Activated CD4-positive, CD25-positive, alpha-beta regulatory T cell treated with anti-CD3 and anti-CD28 coated beads, Interleukin-2, amount 50 U/mL, for 24 hours (primary cell): ENCODE results near the gene AFP.
"Not testable (repeated sequence)": the region's sequence is repeated elsewhere in the genome, so short reads cannot be mapped to it uniquely, and the experiment has no call there.

ENCODE experiments used
- ATAC-seq, 2 donors: fragments of 150-1000 bp; cut with Tn5 transposase; one replicate each; pipeline ENCODE4 v1.10.0; 2021; ENCODE audit warnings: mild to moderate bottlenecking in 1 of 2, moderate library complexity in 1 of 2

Gene AFP

DNA sequence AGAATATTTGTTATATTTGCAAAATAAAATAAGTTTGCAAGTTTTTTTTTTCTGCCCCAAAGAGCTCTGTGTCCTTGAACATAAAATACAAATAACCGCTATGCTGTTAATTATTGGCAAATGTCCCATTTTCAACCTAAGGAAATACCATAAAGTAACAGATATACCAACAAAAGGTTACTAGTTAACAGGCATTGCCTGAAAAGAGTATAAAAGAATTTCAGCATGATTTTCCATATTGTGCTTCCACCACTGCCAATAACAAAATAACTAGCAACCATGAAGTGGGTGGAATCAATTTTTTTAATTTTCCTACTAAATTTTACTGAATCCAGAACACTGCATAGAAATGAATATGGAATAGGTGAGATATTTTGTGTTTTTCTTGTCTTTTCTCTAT lies at the start of gene AFP:
TSS of gene AFP (plus strand) at position 238 of the 400 bp plus-strand sequence. CDS start at position 280, 42 bp downstream.
- no peak for ATAC-seq

DNA sequence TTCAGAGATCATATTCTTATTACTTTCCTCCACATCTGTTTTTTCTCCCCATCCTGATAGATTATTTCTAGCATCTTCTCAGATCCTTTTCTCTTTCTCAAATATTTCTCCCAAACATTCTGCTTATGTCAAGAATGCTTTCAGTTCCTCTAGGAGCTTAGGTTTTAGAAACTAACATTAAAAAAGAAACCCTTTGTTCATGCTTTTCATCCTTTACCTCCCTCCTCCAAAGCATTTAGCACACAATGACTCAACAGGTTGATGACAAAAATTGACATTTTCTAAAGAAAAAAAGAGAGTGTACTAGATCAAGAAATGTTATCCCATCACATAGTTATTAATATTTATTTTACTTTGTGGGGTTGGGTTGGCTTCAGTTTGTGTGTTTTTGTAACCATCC lies 48.5 kb upstream of the AFP start:
- no peak for ATAC-seq

DNA sequence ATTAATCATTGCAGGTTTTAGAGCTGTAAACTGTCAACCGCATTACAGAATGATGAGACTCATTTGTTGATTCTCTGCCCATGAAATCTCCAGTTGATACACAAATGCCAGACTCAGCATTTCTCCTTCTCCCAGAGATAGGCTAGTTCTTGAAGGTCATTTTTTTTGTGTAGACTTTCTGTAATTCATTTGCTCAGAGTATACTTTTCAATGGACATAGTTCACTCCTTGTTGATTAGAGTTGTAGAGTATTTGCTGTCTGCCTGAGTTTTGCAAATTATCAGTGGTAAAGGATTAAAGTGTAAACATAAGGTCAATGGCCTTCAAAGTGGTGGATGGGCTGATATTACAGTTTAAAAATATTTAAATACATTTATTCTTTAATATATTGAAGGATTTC lies 47.1 kb upstream of the AFP start:
- no peak for ATAC-seq

DNA sequence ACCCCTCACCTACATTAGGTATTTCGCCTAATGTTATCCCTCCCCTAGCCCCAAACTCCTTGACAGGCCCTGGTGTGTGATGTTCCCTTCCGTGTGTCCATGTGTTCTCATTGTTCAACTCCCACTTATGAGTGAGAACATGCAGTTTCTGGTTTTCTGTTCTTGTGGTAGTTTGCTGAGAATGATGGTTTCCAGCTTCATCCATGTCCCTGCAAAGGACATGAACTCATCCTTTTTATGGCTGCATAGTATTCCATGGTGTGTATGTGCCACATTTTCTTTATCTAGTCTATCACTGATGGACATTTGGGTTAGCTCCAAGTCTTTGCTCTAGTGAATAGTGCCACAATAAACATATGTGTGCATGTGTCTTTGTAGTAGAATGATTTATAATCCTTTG lies 46.4 kb upstream of the AFP start:
- not testable (repeated sequence) for ATAC-seq

DNA sequence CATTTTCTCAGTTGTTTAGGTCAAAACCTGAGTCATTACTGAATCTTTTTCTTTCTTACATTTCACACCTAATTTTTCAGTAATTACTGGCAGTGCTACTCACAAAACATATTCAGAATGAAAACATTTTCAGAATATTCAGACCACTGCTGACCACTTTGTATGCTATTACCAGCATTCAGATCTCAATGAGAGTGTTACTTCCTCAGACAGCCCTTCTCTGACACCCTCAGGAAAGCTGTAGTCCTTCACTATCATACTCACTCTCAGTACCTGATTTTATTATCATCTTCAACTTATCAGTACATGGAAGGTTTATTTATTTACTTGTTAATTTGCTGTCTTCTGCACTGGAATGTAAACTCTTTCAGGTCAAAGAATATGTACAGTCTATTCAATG lies 44.2 kb upstream of the AFP start:
- ATAC-seq, result no peak

DNA sequence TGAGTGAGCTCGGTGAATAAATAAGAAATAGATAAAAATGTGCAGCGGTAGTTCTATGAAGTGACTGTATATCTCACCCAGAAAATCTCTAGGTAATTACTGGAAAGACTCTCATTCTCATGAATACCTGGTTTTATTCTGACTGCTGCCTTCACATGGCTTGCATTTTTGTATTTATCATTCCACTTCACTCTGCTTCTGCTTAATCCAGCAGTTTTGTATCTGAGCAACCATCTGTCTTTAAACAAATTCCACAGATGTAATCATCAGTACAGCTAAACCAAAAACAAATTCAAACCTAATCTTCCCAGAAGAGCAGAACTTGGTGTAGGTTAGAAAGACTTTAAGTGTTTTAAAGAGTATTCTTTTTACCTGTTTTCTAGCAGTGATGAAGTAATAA lies 43.1 kb upstream of the AFP start:
- ATAC-seq, result no peak

DNA sequence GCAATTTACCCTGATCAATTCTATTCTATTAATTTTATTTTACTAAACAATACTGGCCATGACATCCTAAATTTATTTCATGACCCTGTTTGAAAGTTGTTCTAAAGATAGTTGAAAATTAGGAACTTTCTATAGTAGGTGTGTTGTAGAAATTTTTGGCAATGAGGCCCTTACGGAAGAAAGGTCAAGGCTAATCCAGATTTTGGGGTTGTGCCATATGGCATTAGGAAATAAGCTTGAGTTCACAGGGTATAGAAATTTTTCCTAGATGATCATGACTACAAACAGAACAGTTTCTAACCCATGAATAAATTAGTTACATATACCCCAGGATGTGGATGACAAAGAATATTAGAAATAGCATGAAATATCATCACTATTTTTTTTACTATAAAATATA lies 39.7 kb upstream of the AFP start:
- no peak for ATAC-seq

DNA sequence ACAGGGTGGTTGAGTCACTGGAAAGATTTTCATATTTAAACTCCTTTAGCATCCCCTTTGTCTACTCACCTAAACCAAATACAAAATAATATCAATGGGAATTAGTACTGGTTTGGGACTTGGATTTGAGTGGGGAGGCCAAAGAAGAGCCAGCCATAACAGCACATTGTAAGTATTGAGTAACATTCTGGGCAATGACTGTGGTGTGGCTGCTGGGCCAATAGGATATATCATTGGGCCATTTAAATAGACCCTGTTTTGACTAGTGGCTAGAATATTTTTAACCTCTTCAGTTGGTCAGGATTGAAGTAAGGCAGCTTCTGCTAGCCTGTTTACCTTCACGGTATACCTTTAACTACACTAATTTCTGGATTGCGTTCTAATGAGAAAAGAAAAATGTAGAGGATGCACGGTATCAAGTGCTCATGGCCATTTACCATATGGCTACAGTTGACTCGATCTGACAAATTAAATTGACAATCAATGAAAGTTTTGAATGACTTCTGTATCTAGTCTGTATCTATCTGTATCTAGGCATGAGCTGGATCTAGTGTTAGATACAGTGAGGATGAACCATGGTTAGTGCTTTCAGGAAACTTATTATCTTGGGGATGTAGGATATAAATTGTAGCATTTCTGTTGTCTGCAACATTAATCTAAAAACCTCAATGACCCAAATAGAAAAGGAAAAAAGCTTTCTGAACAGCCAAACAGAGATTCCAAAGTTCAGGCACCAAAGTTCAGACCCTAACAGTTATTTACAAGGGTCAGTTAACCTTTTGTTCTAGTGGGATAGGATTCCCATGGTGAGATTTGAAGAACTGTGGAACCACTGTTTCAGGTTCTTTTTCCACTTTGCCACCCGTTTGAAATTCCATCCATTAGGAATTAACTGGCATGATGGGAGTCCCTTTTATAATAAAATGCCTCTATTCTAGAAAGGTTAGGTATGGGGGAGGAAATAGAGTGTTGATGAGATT lies 38.7 kb upstream of the AFP start:
- no peak for ATAC-seq

DNA sequence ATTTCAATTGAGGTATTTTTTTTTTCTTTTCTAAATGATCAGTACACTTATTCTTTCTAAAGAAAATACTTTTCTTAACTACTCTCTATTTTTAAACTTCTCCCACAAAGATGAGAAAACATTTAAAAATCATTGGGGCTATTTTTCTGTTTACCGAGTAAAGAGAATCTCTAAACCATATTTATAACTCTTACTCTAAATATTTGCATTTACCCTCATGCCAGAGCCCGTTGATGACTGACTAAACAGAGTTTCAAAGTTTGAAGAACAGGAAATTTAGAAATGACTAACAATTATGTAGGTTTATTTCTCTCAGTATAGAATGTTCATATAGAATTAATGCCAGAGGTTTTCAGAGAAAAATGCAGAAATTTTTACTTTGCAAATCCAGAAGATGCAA lies 34.6 kb upstream of the AFP start:
- no peak for ATAC-seq

DNA sequence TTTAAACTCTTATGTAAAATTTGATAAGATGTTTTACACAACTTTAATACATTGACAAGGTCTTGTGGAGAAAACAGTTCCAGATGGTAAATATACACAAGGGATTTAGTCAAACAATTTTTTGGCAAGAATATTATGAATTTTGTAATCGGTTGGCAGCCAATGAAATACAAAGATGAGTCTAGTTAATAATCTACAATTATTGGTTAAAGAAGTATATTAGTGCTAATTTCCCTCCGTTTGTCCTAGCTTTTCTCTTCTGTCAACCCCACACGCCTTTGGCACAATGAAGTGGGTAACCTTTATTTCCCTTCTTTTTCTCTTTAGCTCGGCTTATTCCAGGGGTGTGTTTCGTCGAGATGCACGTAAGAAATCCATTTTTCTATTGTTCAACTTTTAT lies 32.0 kb upstream of the AFP start, which contains the start of gene ALB:
TSS of gene ALB (plus strand) at position 246 of the 400 bp plus-strand sequence. CDS start at position 287, 41 bp downstream.
- no peak for ATAC-seq

DNA sequence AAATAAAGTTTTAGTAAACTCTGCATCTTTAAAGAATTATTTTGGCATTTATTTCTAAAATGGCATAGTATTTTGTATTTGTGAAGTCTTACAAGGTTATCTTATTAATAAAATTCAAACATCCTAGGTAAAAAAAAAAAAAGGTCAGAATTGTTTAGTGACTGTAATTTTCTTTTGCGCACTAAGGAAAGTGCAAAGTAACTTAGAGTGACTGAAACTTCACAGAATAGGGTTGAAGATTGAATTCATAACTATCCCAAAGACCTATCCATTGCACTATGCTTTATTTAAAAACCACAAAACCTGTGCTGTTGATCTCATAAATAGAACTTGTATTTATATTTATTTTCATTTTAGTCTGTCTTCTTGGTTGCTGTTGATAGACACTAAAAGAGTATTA lies 31.6 kb upstream of the AFP start:
- ATAC-seq, result no peak

DNA sequence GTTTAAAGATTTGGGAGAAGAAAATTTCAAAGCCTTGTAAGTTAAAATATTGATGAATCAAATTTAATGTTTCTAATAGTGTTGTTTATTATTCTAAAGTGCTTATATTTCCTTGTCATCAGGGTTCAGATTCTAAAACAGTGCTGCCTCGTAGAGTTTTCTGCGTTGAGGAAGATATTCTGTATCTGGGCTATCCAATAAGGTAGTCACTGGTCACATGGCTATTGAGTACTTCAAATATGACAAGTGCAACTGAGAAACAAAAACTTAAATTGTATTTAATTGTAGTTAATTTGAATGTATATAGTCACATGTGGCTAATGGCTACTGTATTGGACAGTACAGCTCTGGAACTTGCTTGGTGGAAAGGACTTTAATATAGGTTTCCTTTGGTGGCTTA lies 30.9 kb upstream of the AFP start:
- no peak for ATAC-seq

DNA sequence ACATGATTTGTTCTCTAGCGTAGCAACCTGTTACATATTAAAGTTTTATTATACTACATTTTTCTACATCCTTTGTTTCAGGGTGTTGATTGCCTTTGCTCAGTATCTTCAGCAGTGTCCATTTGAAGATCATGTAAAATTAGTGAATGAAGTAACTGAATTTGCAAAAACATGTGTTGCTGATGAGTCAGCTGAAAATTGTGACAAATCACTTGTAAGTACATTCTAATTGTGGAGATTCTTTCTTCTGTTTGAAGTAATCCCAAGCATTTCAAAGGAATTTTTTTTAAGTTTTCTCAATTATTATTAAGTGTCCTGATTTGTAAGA lies 29.5 kb upstream of the AFP start:
- no peak for ATAC-seq

DNA sequence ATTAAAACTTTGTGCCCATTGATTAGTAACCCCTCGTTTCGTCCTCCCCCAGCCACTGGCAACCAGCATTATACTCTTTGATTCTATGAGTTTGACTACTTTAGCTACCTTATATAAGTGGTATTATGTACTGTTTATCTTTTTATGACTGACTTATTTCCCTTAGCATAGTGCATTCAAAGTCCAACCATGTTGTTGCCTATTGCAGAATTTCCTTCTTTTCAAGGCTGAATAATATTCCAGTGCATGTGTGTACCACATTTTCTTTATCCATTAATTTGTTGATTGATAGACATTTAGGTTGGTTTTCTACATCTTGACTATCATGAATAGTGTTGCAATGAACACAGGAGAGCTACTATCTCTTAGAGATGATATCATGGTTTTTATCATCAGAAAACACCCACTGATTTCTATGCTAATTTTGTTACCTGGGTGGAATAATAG lies 28.8 kb upstream of the AFP start:
- ATAC-seq, result no peak

DNA sequence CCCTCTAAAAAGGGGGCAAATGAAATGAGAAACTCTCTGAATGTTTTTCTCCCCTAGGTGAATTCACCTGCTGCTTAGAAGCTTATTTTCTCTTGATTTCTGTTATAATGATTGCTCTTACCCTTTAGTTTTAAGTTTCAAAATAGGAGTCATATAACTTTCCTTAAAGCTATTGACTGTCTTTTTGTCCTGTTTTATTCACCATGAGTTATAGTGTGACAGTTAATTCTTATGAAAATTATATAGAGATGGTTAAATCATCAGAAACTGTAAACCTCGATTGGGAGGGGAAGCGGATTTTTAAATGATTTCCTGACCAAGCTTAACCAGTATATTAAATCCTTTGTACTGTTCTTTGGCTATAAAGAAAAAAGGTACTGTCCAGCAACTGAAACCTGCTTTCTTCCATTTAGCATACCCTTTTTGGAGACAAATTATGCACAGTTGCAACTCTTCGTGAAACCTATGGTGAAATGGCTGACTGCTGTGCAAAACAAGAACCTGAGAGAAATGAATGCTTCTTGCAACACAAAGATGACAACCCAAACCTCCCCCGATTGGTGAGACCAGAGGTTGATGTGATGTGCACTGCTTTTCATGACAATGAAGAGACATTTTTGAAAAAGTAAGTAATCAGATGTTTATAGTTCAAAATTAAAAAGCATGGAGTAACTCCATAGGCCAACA lies 27.7 kb upstream of the AFP start:
- ATAC-seq, result no peak

DNA sequence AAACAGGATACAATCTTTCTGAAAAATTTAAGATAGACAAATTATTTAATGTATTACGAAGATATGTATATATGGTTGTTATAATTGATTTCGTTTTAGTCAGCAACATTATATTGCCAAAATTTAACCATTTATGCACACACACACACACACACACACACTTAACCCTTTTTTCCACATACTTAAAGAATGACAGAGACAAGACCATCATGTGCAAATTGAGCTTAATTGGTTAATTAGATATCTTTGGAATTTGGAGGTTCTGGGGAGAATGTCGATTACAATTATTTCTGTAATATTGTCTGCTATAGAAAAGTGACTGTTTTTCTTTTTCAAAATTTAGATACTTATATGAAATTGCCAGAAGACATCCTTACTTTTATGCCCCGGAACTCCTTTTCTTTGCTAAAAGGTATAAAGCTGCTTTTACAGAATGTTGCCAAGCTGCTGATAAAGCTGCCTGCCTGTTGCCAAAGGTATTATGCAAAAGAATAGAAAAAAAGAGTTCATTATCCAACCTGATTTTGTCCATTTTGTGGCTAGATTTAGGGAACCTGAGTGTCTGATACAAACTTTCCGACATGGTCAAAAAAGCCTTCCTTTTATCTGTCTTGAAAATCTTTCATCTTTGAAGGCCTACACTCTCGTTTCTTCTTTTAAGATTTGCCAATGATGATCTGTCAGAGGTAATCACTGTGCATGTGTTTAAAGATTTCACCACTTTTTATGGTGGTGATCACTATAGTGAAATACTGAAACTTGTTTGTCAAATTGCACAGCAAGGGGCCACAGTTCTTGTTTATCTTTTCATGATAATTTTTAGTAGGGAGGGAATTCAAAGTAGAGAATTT lies 26.8 kb upstream of the AFP start:
- ATAC-seq, result no peak

DNA sequence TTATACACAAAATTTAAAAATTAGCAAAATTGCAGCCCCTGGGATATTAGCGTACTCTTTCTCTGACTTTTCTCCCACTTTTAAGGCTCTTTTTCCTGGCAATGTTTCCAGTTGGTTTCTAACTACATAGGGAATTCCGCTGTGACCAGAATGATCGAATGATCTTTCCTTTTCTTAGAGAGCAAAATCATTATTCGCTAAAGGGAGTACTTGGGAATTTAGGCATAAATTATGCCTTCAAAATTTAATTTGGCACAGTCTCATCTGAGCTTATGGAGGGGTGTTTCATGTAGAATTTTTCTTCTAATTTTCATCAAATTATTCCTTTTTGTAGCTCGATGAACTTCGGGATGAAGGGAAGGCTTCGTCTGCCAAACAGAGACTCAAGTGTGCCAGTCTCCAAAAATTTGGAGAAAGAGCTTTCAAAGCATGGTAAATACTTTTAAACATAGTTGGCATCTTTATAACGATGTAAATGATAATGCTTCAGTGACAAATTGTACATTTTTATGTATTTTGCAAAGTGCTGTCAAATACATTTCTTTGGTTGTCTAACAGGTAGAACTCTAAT lies 26.0 kb upstream of the AFP start:
- ATAC-seq, result no peak

DNA sequence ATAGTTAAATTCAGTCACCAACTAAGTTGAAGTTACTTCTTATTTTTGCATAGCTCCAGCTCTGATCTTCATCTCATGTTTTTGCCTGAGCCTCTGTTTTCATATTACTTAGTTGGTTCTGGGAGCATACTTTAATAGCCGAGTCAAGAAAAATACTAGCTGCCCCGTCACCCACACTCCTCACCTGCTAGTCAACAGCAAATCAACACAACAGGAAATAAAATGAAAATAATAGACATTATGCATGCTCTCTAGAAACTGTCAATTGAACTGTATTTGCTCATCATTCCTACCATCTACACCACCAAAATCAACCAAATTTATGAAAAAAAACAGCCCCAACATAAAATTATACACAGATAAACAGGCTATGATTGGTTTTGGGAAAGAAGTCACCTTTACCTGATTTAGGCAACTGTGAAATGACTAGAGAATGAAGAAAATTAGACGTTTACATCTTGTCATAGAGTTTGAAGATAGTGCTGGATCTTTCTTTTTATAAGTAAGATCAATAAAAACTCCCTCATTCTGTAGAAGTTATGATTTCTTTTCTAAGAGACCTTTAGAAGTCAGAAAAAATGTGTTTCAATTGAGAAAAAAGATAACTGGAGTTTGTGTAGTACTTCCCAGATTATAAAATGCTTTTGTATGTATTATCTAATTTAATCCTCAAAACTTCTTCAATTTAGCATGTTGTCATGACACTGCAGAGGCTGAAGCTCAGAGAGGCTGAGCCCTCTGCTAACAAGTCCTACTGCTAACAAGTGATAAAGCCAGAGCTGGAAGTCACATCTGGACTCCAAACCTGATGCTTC lies 24.9 kb upstream of the AFP start:
- no peak for ATAC-seq

DNA sequence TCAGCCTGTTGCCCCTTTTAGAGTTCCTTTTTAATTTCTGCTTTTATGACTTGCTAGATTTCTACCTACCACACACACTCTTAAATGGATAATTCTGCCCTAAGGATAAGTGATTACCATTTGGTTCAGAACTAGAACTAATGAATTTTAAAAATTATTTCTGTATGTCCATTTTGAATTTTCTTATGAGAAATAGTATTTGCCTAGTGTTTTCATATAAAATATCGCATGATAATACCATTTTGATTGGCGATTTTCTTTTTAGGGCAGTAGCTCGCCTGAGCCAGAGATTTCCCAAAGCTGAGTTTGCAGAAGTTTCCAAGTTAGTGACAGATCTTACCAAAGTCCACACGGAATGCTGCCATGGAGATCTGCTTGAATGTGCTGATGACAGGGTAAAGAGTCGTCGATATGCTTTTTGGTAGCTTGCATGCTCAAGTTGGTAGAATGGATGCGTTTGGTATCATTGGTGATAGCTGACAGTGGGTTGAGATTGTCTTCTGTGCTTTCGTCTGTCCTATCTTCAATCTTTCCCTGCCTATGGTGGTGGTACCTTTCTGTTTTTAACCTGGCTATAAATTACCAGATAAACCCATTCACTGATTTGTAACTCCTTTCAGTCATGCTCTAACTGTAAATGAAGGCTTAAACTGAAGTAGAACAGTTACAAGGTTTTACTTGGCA lies 24.1 kb upstream of the AFP start:
- ATAC-seq, result no peak

DNA sequence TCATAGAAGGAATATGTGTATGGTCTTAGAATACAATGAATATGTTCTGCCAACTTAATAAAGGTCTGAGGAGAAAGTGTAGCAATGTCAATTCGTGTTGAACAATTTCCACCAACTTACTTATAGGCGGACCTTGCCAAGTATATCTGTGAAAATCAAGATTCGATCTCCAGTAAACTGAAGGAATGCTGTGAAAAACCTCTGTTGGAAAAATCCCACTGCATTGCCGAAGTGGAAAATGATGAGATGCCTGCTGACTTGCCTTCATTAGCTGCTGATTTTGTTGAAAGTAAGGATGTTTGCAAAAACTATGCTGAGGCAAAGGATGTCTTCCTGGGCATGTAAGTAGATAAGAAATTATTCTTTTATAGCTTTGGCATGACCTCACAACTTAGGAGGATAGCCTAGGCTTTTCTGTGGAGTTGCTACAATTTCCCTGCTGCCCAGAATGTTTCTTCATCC lies 22.7 kb upstream of the AFP start:
- ATAC-seq, result no peak

DNA sequence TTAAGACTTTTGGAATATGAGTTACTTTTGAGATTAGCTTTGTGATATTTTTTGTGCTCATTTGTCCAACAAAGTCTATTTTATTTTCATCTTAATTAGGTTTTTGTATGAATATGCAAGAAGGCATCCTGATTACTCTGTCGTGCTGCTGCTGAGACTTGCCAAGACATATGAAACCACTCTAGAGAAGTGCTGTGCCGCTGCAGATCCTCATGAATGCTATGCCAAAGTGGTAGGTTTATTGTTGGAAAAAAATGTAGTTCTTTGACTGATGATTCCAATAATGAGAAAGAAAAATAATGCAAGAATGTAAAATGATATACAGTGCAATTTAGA lies 21.1 kb upstream of the AFP start:
- ATAC-seq, result no peak
